Measurements from ENCODE around the gene SEMA5B.

SEMA5B gene

DNA sequence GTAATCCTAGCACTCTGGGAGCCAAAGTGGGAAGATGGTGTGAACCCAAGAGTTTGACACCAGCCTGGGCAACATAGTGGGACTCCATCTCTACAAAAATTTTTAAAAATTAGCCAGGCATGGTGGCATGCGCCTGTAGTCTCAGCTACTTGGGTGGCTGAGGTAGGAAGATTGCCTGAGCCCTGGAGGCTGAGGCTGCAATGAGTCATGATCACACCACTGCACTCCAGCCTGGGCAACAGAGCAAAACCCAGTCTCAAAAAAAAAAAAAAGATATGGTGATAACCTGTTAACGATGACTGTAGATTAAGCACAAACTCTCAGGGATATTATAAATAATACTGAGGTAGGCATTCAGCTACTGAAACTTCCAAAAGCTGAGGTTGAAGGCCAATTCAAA, 125.2 kb downstream of the SEMA5B start:
- H3K9me3 ChIP-seq (ENCODE audit: control insufficient read depth, low read length), result no peaks in the 10 kb centered on the region
- peaks cover 5% of the 10 kb centered on the region for H3K27me3 ChIP-seq (ENCODE audit: control insufficient read depth, insufficient read depth, low read length)
- no peaks in the 10 kb centered on the region for H3K36me3 ChIP-seq (ENCODE audit: control insufficient read depth, insufficient read depth, low read length)
- no peak overlapping the region for H3K4me3 ChIP-seq (ENCODE audit: low read length)
- no peaks in the 10 kb centered on the region for H3K4me1 ChIP-seq (ENCODE audit: control insufficient read depth, insufficient read depth, low read length)
- no peak overlapping the region for H3K9ac ChIP-seq (ENCODE audit: low read length)

DNA sequence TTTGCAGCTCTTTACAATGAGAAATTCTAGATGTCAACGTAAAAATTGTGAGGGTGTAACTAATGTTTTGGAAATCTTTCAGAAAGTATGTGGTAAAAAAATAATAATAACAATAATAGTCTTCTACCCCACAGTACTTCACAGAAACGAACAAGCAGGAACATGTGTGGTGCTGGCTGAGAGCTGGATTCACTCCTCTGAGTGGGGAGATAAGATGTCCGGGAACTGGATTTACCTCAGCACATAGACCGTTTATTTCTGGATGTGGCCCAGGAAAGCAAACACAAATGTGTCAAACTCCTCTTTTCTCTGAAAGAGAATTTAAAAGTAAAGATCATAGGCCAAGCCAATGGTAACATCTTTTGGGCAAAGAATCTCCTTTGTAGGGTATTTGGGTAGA, 129.3 kb downstream of the SEMA5B start:
- H3K36me3 ChIP-seq (ENCODE audit: control insufficient read depth, insufficient read depth, low read length), result no peaks in the 10 kb centered on the region

DNA sequence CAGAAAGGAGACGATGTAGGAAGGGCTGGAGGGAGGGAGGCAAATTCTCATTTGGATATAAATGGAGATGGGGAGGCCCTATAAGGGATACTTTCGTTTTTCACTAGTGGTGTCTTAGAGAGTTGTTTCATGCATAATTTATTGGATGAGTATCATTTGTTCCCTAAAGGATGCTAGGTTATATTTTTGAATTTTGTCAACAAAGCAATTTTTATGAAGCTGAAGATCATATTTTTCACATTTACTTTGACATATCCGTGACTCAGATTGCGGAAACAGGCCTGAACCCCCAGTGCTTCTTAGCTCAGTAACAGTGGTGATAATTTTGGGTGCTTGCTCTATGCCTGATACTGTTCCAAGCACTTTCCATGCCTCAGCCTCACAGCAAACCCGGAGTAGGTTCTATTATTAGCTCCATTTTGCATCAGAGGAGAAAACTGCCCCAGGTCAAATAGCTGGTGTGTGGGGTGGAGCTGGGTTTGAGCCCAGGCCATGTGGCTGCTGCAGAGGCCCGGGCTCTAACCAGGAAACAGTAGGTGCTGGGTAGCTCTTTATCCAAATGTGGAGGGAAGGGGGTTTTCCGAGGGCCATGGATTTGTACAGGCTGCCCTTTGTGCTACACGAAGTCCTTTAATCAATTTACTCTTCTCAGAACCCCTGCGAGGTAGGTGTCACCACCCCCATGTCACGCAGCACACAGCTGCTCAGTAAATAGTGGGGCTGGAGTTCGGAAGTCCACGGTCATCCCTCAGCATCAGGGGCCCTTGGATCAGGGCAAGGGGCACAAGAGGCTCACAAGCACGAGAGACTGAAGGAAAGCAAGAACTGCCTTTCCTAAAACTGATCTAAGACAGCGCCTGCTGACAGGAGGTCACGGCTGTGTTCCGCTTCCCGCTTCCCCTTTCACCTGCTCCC, 133.6 kb downstream of the SEMA5B start:
- no peak overlapping the region for H3K4me3 ChIP-seq (ENCODE audit: low read length)
- no peaks in the 10 kb centered on the region for H3K9me3 ChIP-seq (ENCODE audit: control insufficient read depth, low read length)
- peaks cover 3% of the 10 kb centered on the region for H3K27me3 ChIP-seq (ENCODE audit: control insufficient read depth, insufficient read depth, low read length)
- H3K9ac ChIP-seq (ENCODE audit: low read length), result no peak overlapping the region
- no peaks in the 10 kb centered on the region for H3K36me3 ChIP-seq (ENCODE audit: control insufficient read depth, insufficient read depth, low read length)
- peaks cover 13% of the 10 kb centered on the region for H3K4me1 ChIP-seq (ENCODE audit: control insufficient read depth, insufficient read depth, low read length)

More for the DNA sequence above, 129.3 kb downstream of the SEMA5B start:
- Histone ChIP-seq H3K4me1 (ENCODE audit: control insufficient read depth, insufficient read depth, low read length) (no peaks in the 10 kb centered on the region), H3K27me3 (ENCODE audit: control insufficient read depth, insufficient read depth, low read length) (peaks cover 4% of the 10 kb centered on the region), H3K4me3 (ENCODE audit: low read length) (no peak overlapping the region), H3K9ac (ENCODE audit: low read length) (no peak overlapping the region), H3K9me3 (ENCODE audit: control insufficient read depth, low read length) (no peaks in the 10 kb centered on the region)

DNA sequence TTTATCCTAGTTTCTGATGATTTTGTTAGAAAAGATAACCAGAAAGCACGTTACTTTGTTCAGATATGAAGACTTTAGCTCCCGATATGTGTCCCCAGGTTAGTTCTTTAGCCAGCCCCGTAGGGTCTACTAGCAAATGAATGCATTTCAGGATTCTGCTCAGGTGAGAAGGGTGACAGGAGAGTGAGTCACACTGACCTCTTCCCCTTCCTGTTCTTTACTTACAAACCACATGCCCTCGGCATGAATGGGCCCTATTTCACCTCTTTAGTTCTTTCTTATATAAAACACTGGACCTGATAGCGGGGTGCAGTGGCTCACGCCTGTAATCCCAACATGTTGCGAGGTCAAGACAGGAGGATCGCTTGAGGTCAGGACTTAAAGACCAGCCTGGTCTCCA, 134.3 kb downstream of the SEMA5B start:
- Histone ChIP-seq H3K4me3 (ENCODE audit: low read length) (no peak overlapping the region), H3K36me3 (ENCODE audit: control insufficient read depth, insufficient read depth, low read length) (no peaks in the 10 kb centered on the region), H3K9ac (ENCODE audit: low read length) (no peak overlapping the region), H3K4me1 (ENCODE audit: control insufficient read depth, insufficient read depth, low read length) (peaks cover 13% of the 10 kb centered on the region), H3K27me3 (ENCODE audit: control insufficient read depth, insufficient read depth, low read length) (peaks cover 3% of the 10 kb centered on the region), H3K9me3 (ENCODE audit: control insufficient read depth, low read length) (no peaks in the 10 kb centered on the region)

DNA sequence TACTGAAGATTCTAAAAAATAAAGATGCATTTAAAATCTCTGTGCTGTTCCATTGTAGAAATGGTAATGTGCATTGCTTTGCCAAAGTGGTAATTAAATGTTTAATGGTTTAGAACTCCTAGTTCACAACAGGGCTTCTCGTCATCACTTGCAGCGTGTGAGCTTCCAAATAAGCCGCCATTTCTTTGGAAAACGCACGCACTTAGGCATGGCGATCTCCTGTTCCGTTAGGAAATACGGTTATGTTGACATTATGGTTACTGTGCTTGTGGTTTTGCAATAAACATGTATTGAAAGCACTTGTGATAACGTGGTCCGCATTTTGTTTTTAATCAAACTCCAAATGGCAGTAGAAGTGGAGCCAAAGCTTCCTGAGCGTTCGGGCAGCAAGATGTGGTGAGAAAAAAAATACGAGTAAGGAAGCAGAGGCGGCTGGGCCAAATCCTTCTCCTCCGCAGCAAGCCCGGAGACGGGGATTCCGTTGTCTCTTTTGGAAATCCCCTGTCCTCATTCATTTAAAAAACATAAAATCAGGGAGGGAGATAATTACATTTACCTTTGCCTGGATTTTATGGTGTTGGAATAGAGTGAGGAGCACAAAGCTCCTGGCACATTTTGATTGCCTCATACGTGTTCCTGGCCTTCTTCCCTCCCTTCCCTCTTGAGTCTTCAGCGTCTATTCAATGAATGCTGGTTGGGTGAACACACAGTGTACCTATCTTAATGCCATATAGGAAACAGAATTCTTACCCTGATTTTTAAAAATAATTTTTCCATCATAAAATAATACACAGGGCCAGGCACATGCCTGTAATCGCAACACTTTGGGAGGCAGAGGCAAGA, 135.2 kb downstream of the SEMA5B start:
- H3K36me3 ChIP-seq (ENCODE audit: control insufficient read depth, insufficient read depth, low read length), result no peaks in the 10 kb centered on the region
- peaks cover 13% of the 10 kb centered on the region for H3K4me1 ChIP-seq (ENCODE audit: control insufficient read depth, insufficient read depth, low read length)
- no peak overlapping the region for H3K9ac ChIP-seq (ENCODE audit: low read length)
- no peak overlapping the region for H3K4me3 ChIP-seq (ENCODE audit: low read length)
- no peaks in the 10 kb centered on the region for H3K9me3 ChIP-seq (ENCODE audit: control insufficient read depth, low read length)
- peaks cover 3% of the 10 kb centered on the region for H3K27me3 ChIP-seq (ENCODE audit: control insufficient read depth, insufficient read depth, low read length)

DNA sequence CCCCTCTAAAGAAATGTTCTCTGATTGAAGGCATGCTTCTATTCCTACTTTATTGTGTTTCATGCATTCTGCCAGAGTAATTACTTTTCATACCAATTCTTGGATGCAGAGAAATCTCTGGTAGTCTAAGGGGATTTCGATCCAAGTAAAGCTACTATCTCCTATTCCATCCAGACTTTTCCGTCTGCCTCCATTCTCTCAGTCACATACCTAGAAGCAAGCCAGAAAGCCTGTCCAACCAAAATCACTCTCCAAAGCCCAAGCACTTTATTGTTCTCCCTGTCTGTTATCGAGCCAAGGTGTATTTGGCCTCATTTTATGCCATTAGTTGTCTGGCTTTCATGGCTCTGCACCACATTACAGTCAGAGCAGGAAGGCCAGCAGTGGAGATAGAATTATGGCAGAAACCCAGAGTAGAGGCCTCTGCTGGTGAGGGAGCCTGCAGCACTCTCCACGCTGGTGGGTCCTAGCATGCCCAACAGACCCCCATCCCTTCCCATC, 136.8 kb downstream of the SEMA5B start:
- Histone ChIP-seq H3K4me1 (ENCODE audit: control insufficient read depth, insufficient read depth, low read length) (peaks cover 13% of the 10 kb centered on the region), H3K9me3 (ENCODE audit: control insufficient read depth, low read length) (no peaks in the 10 kb centered on the region), H3K9ac (ENCODE audit: low read length) (no peak overlapping the region), H3K36me3 (ENCODE audit: control insufficient read depth, insufficient read depth, low read length) (no peaks in the 10 kb centered on the region), H3K27me3 (ENCODE audit: control insufficient read depth, insufficient read depth, low read length) (no peaks in the 10 kb centered on the region), H3K4me3 (ENCODE audit: low read length) (no peak overlapping the region)

DNA sequence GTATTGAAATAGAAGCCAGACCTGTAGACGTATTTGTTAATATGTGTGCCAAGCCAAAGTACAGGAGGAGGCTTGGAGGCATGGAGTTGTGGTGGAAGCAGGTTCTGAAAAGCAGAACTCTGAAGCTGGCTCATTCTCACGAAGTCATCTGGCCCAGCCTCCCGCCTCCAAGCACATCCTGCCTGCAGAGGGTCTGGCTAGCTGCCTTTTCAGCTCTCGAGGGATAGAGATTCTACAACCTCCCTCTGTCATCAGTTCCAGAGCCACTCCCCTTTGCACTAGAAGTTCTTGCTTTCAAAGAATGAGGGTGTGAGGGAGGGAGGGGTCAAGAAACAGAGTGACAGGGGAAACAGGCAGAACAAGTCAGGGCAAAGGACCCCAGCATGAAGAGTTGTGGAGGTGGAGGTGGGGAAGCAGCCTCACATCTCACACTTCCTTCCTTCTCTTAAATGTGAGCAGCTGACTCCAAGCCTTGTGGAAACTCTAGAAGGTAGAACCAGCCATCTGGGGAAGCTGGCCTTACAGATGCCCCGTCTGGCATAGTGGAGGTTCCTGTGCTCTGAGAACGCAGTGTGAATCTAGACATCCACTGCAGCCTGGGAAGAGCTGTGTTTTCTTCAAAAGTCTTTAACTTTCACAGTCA, 137.4 kb downstream of the SEMA5B start:
- Histone ChIP-seq H3K36me3 (ENCODE audit: control insufficient read depth, insufficient read depth, low read length) (no peaks in the 10 kb centered on the region), H3K27me3 (ENCODE audit: control insufficient read depth, insufficient read depth, low read length) (no peaks in the 10 kb centered on the region), H3K4me1 (ENCODE audit: control insufficient read depth, insufficient read depth, low read length) (peaks cover 13% of the 10 kb centered on the region), H3K4me3 (ENCODE audit: low read length) (no peak overlapping the region), H3K9ac (ENCODE audit: low read length) (no peak overlapping the region), H3K9me3 (ENCODE audit: control insufficient read depth, low read length) (no peaks in the 10 kb centered on the region)

DNA sequence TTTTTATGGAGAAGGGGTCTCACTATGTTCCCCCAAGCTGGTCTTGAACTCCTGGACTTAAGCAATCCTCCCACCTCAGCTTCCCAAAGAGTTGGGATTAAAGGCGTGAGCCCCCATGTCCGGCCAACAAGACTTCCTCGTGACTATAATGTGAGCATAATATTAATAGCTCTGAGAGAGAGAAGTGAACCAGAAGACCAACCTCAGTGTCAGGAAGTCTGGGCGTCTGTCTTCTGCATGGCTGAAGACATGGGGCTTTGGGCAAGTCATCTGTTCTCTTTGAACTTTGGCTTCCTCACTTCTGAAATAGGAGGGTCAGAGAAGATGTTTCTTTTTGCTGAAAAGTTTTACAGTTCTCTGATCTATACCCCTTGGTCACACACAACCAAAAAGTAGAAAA, 140.6 kb downstream of the SEMA5B start:
- H3K36me3 ChIP-seq (ENCODE audit: control insufficient read depth, insufficient read depth, low read length), result no peaks in the 10 kb centered on the region
- H3K4me3 ChIP-seq (ENCODE audit: low read length), result no peak overlapping the region
- no peak overlapping the region for H3K9ac ChIP-seq (ENCODE audit: low read length)
- no peaks in the 10 kb centered on the region for H3K27me3 ChIP-seq (ENCODE audit: control insufficient read depth, insufficient read depth, low read length)
- H3K4me1 ChIP-seq (ENCODE audit: control insufficient read depth, insufficient read depth, low read length), result peaks cover 13% of the 10 kb centered on the region
- no peaks in the 10 kb centered on the region for H3K9me3 ChIP-seq (ENCODE audit: control insufficient read depth, low read length)

DNA sequence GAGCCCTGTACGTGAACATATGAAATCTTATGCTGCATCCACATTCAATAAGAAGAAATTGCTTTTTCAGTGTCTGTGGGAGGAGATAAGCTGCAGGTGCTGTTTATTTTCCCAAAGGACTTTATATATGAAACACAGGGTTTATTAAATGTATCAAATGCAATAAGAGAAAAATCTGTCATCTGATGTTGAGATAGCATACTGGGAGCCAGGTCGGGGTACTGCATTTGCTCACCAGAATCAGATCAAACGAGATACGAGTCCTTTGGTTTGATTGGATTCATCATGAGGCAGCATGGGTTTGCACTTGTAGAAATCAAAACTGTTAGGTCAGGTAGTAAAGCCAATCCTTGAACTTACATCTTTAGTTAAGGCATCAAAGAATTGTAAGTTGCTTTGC, 141.3 kb downstream of the SEMA5B start:
- Histone ChIP-seq H3K9me3 (ENCODE audit: control insufficient read depth, low read length) (no peaks in the 10 kb centered on the region), H3K36me3 (ENCODE audit: control insufficient read depth, insufficient read depth, low read length) (no peaks in the 10 kb centered on the region), H3K9ac (ENCODE audit: low read length) (no peak overlapping the region), H3K4me1 (ENCODE audit: control insufficient read depth, insufficient read depth, low read length) (peaks cover 13% of the 10 kb centered on the region), H3K4me3 (ENCODE audit: low read length) (no peak overlapping the region), H3K27me3 (ENCODE audit: control insufficient read depth, insufficient read depth, low read length) (no peaks in the 10 kb centered on the region)

DNA sequence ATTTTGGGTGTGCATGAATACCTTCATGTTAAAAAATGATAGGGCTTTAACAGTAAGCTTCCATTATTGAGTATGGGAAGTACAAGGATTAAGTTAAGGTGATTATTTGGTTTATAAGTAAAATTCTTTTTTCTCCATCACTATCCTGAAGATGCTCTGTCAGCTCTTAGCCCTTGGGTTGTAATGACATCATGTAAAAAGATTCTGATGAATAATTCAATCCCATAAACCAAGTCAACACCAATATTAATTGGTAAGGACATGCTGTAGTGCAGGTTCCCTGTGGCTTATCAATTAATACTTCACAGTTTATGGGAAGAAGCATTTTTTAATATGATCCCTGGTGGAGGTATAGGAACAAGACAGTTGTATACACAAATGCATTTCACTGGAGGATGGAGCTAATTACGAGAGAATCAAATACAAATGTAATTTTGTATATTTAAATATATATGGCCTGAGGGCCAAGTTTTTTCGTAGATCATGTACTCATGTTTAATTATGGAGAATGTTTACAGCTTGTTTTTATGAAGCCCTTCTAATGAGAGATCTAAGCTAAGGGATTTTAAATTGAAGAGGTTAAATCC, 145.1 kb downstream of the SEMA5B start:
- H3K9ac ChIP-seq (ENCODE audit: low read length), result no peak overlapping the region
- no peaks in the 10 kb centered on the region for H3K36me3 ChIP-seq (ENCODE audit: control insufficient read depth, insufficient read depth, low read length)
- no peaks in the 10 kb centered on the region for H3K9me3 ChIP-seq (ENCODE audit: control insufficient read depth, low read length)
- H3K4me1 ChIP-seq (ENCODE audit: control insufficient read depth, insufficient read depth, low read length), result no peaks in the 10 kb centered on the region
- H3K4me3 ChIP-seq (ENCODE audit: low read length), result no peak overlapping the region
- H3K27me3 ChIP-seq (ENCODE audit: control insufficient read depth, insufficient read depth, low read length), result no peaks in the 10 kb centered on the region

DNA sequence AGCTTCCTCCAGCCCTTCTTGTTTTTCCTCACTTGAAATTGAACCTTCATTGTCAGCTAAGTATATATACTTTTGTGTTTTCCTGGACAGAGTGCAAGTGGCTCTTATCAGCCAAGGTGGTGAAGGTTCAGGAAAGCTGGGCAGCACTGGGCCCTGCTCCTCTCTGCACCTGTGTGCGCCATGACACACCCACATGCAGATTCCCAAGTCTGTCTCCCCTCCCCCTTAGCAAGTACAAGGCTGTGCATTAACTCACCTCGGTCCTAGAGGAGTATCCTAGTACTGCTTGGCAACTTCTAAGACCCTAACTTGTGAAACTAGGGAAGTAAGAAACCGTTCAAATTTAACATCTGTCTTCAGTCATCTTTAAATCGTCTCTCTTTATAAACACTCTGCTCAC, 146.9 kb downstream of the SEMA5B start:
- Histone ChIP-seq H3K36me3 (ENCODE audit: control insufficient read depth, insufficient read depth, low read length) (no peaks in the 10 kb centered on the region), H3K4me1 (ENCODE audit: control insufficient read depth, insufficient read depth, low read length) (no peaks in the 10 kb centered on the region), H3K27me3 (ENCODE audit: control insufficient read depth, insufficient read depth, low read length) (no peaks in the 10 kb centered on the region), H3K9ac (ENCODE audit: low read length) (no peak overlapping the region), H3K4me3 (ENCODE audit: low read length) (no peak overlapping the region), H3K9me3 (ENCODE audit: control insufficient read depth, low read length) (no peaks in the 10 kb centered on the region)
